HEK293 (cell line): ENCODE data around the gene CST9.

Experiments
- CTCF ChIA-PET: fragments of 350-600 bp; formaldehyde crosslinking; extraction: SDS; loops from one replicate; lab custom pipeline; 2021; ENCODE audit warnings: antibody characterized with exemption; lab: Yijun Ruan, JAX
- POLR2A ChIA-PET: fragments of 300-600 bp; formaldehyde crosslinking; extraction: SDS; loops from one replicate; lab custom pipeline; 2020; ENCODE audit warnings: antibody characterized with exemption, inconsistent platforms; lab: Yijun Ruan, JAX
- H3K27ac ChIP-seq: fragments of 200-500 bp; sonication (Bioruptor generic); 2 replicates; pipeline ENCODE4 v1.5.1; 2014; ENCODE audit warnings: low read depth, low read length, control low read depth, inconsistent platforms; ENCODE audit errors: extremely low read depth
- H3K36me3 ChIP-seq, 2 experiments: fragments of 200-500 bp in 1 of 2; sonication (Bioruptor generic) in 1 of 2; 1 replicate in 1 of 2; 2 replicates in 1 of 2; pipeline ENCODE4 v1.5.1; 2014 to 2017; ENCODE audit warnings: inconsistent platforms in 2 of 2, low read length in 2 of 2; ENCODE audit not compliant: control insufficient read depth in 2 of 2, insufficient read depth in 1 of 2
- H3K4me1 ChIP-seq: fragments of 200-500 bp; sonication (Bioruptor generic); 2 replicates; pipeline ENCODE4 v1.5.1; 2014; ENCODE audit warnings: mild to moderate bottlenecking, low read length, inconsistent platforms; ENCODE audit not compliant: control insufficient read depth, insufficient read depth
- H3K4me3 ChIP-seq: 2 replicates; pipeline ENCODE4 v1.5.1; 2011; ENCODE audit warnings: low read depth, mild to moderate bottlenecking, control low read depth, low read length, moderate library complexity
- H3K9me3 ChIP-seq: fragments of 200-500 bp; sonication (Bioruptor generic); 2 replicates; pipeline ENCODE4 v1.5.1; 2014; ENCODE audit warnings: low read depth, low read length, inconsistent platforms; ENCODE audit not compliant: control insufficient read depth, insufficient read depth
- KLF1 ChIP-seq: fragments of 450-650 bp; formaldehyde crosslinking; IDR thresholded peaks from 2 replicates; pipeline ENCODE4 v1.5.1; 2016; ENCODE audit warnings: missing biosample characterization, missing genetic modification characterization
- PRDM1 ChIP-seq: fragments of 450-650 bp; formaldehyde crosslinking; IDR thresholded peaks from 2 replicates; pipeline ENCODE4; 2016; ENCODE audit warnings: missing biosample characterization, missing genetic modification characterization
- PRDM2 ChIP-seq: fragments of 450-650 bp; formaldehyde crosslinking; IDR thresholded peaks from 2 replicates; pipeline ENCODE4 v1.5.1; 2016; ENCODE audit warnings: missing biosample characterization, missing genetic modification characterization, borderline replicate concordance
- SALL2 ChIP-seq: fragments of 450-650 bp; formaldehyde crosslinking; IDR thresholded peaks from 2 replicates; pipeline ENCODE4 v1.5.0; 2017; ENCODE audit warnings: missing biosample characterization, mild to moderate bottlenecking, missing genetic modification characterization, borderline replicate concordance
- TCF7L2 ChIP-seq: IDR thresholded peaks from 2 replicates; pipeline ENCODE4 v1.6.1; 2011; ENCODE audit warnings: low read depth, mild to moderate bottlenecking, inconsistent platforms, low read length, moderate library complexity, borderline replicate concordance
- ZNF121 ChIP-seq: fragments of 450-650 bp; formaldehyde crosslinking; IDR thresholded peaks from 2 replicates; pipeline ENCODE4 v1.5.1; 2016; ENCODE audit warnings: missing biosample characterization, missing genetic modification characterization
- ZNF140 ChIP-seq: fragments of 450-650 bp; formaldehyde crosslinking; IDR thresholded peaks from 2 replicates; pipeline ENCODE4 v1.5.1; 2016; ENCODE audit warnings: missing biosample characterization, missing genetic modification characterization
- ZNF214 ChIP-seq: fragments of 450-650 bp; formaldehyde crosslinking; IDR thresholded peaks from 2 replicates; pipeline ENCODE4 v1.5.1; 2017; ENCODE audit warnings: missing biosample characterization, mild to moderate bottlenecking, missing genetic modification characterization, borderline replicate concordance
- ZNF302 ChIP-seq: fragments of 450-650 bp; formaldehyde crosslinking; IDR thresholded peaks from 2 replicates; pipeline ENCODE4 v1.5.1; 2016; ENCODE audit warnings: missing biosample characterization, missing genetic modification characterization, low read depth
- ZNF324 ChIP-seq: fragments of 450-650 bp; formaldehyde crosslinking; IDR thresholded peaks from 2 replicates; pipeline ENCODE4 v1.5.1; 2016; ENCODE audit warnings: missing biosample characterization, missing genetic modification characterization
- ZNF350 ChIP-seq: fragments of 450-650 bp; formaldehyde crosslinking; IDR thresholded peaks from 2 replicates; pipeline ENCODE4 v1.5.0; 2017; ENCODE audit warnings: missing biosample characterization, mild to moderate bottlenecking, missing genetic modification characterization
- ZNF394 ChIP-seq: fragments of 450-650 bp; formaldehyde crosslinking; IDR thresholded peaks from 2 replicates; pipeline ENCODE4 v1.5.1; 2016; ENCODE audit warnings: missing biosample characterization, missing genetic modification characterization, mild to moderate bottlenecking, moderate library complexity, borderline replicate concordance
- ZNF501 ChIP-seq: fragments of 450-650 bp; formaldehyde crosslinking; IDR thresholded peaks from 2 replicates; pipeline ENCODE4 v1.5.1; 2016; ENCODE audit warnings: missing biosample characterization, missing genetic modification characterization
- ZNF514 ChIP-seq: fragments of 450-650 bp; formaldehyde crosslinking; IDR thresholded peaks from 2 replicates; pipeline ENCODE4 v1.5.1; 2016; ENCODE audit warnings: missing biosample characterization, missing genetic modification characterization
- ZNF555 ChIP-seq: fragments of 450-650 bp; formaldehyde crosslinking; conservative IDR thresholded peaks from 2 replicates; pipeline ENCODE4 v1.5.1; 2017; ENCODE audit warnings: missing biosample characterization, mild to moderate bottlenecking, missing genetic modification characterization, inconsistent platforms
- ZNF692 ChIP-seq: fragments of 450-650 bp; formaldehyde crosslinking; IDR thresholded peaks from 2 replicates; pipeline ENCODE4 v1.5.1; 2016; ENCODE audit warnings: missing biosample characterization, missing genetic modification characterization
- ZNF791 ChIP-seq: fragments of 450-650 bp; formaldehyde crosslinking; IDR thresholded peaks from 2 replicates; pipeline ENCODE4 v1.5.1; 2016; ENCODE audit warnings: missing biosample characterization, missing genetic modification characterization
- ZNF792 ChIP-seq: fragments of 450-650 bp; formaldehyde crosslinking; IDR thresholded peaks from 2 replicates; pipeline ENCODE4 v1.5.1; 2016; ENCODE audit warnings: missing biosample characterization, missing genetic modification characterization
- TF ChIP-seq, protein P1 (sequence below): fragments of 450-650 bp; formaldehyde crosslinking; IDR thresholded peaks from 2 replicates; pipeline ENCODE4 v1.5.1; 2016; ENCODE audit warnings: missing biosample characterization, missing genetic modification characterization
- TF ChIP-seq, protein P2 (sequence below): fragments of 450-650 bp; formaldehyde crosslinking; IDR thresholded peaks from 2 replicates; pipeline ENCODE4 v1.5.1; 2016; ENCODE audit warnings: missing biosample characterization, missing genetic modification characterization
- TF ChIP-seq, protein P3 (sequence below): fragments of 450-650 bp; formaldehyde crosslinking; IDR thresholded peaks from 2 replicates; pipeline ENCODE4 v1.5.1; 2016; ENCODE audit warnings: missing biosample characterization, missing genetic modification characterization, low read depth

Gene CST9

DNA sequence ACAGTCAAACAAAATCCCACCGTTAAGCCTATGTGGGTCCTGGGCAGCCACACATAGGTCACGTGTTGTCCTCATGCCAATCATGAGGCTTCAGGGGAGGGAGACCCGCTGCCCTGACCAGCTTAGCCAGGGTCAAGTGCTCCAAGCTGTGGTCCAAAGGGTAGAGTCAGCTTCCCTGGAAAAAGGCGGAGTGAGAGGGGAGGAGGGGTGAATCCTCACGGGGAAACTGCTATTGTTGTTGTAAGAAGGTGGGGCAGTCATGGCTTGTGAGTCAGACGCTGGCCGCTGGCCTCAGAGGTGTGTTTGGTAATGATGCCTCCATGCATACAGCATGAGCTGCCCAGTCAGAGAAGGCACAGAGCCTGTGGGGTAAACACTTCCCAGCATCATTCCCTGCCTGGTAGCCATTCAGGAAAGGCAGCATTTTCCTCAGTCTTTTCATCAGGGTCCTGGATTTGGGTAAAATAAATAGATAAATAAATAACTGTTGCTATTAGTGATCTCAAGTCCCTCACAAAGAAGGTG lies 23.4 kb upstream of the CST9 start:
- CTCF ChIA-PET, result no interaction called here
- Histone ChIP-seq H3K36me3 (peaks cover 0 to 19% of the 10 kb centered on the region in 2 experiments; a peak in 1 of 3 replicates), H3K4me3 (no peak overlapping the region), H3K9me3 (no peaks in the 10 kb centered on the region), H3K27ac (no peak overlapping the region), H3K4me1 (no peaks in the 10 kb centered on the region)
- POLR2A ChIA-PET, result interaction anchor here (1.0 kb wide), 1 partner anchor 9 kb away, joined by 3 read pairs; the partner anchor contains the start of gene CST3
- TF ChIP-seq ZNF121 (tag by site-specific recombination), result no peak
- TF ChIP-seq SALL2 (tag by site-specific recombination), result no peak
- TF ChIP-seq, protein P1, sequence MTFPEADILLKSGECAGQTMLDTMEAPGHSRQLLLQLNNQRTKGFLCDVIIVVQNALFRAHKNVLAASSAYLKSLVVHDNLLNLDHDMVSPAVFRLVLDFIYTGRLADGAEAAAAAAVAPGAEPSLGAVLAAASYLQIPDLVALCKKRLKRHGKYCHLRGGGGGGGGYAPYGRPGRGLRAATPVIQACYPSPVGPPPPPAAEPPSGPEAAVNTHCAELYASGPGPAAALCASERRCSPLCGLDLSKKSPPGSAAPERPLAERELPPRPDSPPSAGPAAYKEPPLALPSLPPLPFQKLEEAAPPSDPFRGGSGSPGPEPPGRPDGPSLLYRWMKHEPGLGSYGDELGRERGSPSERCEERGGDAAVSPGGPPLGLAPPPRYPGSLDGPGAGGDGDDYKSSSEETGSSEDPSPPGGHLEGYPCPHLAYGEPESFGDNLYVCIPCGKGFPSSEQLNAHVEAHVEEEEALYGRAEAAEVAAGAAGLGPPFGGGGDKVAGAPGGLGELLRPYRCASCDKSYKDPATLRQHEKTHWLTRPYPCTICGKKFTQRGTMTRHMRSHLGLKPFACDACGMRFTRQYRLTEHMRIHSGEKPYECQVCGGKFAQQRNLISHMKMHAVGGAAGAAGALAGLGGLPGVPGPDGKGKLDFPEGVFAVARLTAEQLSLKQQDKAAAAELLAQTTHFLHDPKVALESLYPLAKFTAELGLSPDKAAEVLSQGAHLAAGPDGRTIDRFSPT (tag by site-specific recombination), result no peak
- TF ChIP-seq ZNF501, result no peak
- no peak for TF ChIP-seq ZNF140
- TF ChIP-seq KLF1, result peak; percentile 51
- no peak for TF ChIP-seq ZNF555 (tag by site-specific recombination)

- POLR2A ChIA-PET, result no interaction called here
- Histone ChIP-seq H3K27ac (no peak overlapping the region), H3K9me3 (no peaks in the 10 kb centered on the region), H3K4me3 (no peak overlapping the region), H3K36me3 (peaks cover 0 to 13% of the 10 kb centered on the region in 2 experiments; a peak in 1 of 3 replicates), H3K4me1 (no peaks in the 10 kb centered on the region)
- CTCF ChIA-PET, result no interaction called here
- TF ChIP-seq ZNF302 (tag by site-specific recombination) (no peak), ZNF140 (no peak), ZNF324 (tag by site-specific recombination) (no peak), ZNF792 (no peak), ZNF692 (tag by site-specific recombination) (no peak), ZNF791 (no peak), ZNF214 (tag by site-specific recombination) (no peak), ZNF514 (tag by site-specific recombination) (no peak), ZNF350 (tag by site-specific recombination) (no peak), PRDM2 (tag by site-specific recombination) (no peak), ZNF394 (no peak), PRDM1 (tag by site-specific recombination) (no peak), TCF7L2 (no peak)
- TF ChIP-seq, protein P2, sequence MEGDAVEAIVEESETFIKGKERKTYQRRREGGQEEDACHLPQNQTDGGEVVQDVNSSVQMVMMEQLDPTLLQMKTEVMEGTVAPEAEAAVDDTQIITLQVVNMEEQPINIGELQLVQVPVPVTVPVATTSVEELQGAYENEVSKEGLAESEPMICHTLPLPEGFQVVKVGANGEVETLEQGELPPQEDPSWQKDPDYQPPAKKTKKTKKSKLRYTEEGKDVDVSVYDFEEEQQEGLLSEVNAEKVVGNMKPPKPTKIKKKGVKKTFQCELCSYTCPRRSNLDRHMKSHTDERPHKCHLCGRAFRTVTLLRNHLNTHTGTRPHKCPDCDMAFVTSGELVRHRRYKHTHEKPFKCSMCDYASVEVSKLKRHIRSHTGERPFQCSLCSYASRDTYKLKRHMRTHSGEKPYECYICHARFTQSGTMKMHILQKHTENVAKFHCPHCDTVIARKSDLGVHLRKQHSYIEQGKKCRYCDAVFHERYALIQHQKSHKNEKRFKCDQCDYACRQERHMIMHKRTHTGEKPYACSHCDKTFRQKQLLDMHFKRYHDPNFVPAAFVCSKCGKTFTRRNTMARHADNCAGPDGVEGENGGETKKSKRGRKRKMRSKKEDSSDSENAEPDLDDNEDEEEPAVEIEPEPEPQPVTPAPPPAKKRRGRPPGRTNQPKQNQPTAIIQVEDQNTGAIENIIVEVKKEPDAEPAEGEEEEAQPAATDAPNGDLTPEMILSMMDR (tag by site-specific recombination), result no peak
- TF ChIP-seq, protein P3, sequence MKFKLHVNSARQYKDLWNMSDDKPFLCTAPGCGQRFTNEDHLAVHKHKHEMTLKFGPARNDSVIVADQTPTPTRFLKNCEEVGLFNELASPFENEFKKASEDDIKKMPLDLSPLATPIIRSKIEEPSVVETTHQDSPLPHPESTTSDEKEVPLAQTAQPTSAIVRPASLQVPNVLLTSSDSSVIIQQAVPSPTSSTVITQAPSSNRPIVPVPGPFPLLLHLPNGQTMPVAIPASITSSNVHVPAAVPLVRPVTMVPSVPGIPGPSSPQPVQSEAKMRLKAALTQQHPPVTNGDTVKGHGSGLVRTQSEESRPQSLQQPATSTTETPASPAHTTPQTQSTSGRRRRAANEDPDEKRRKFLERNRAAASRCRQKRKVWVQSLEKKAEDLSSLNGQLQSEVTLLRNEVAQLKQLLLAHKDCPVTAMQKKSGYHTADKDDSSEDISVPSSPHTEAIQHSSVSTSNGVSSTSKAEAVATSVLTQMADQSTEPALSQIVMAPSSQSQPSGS, result no peak
Measured at GRCh38 chr20:23628402-23629016, 22.8 kb upstream of the CST9 start.
